ENCODE measurements around the gene PAK3. TPM values are rescaled to one million over a fixed set of nuclear protein-coding genes. Genes with fewer than 3 reads are reported as not detected.

The PAK3 gene
- total and polyA plus RNA-seq, 2 of the 4 experiments (the other 2 are of a cell fraction): 0.22 to 0.36 TPM

- Histone ChIP-seq H3K56ac (ENCODE audit: extremely low read depth, insufficient read depth, low read length) (no peak overlapping the region), H3K9me3 (ENCODE audit: control insufficient read depth, insufficient read depth, low read length) (no peaks in the 10 kb centered on the region), H4K91ac (ENCODE audit: insufficient read depth, low read depth, low read length) (no peak overlapping the region), H3K36me3 (ENCODE audit: control insufficient read depth, insufficient read depth, low read length) (no peaks in the 10 kb centered on the region), H3K23ac (ENCODE audit: low read depth, low read length) (no peak overlapping the region), H3K14ac (replicated peaks; ENCODE audit: low read depth, low read length) (no peak overlapping the region), H4K20me1 (ENCODE audit: insufficient read depth, low read length) (no peaks in the 10 kb centered on the region), H3K9me1 (ENCODE audit: insufficient read depth, low read length) (no peaks in the 10 kb centered on the region), H3K18ac (ENCODE audit: low read depth, low read length) (no peak overlapping the region), H3K4me1 (ENCODE audit: control insufficient read depth, insufficient read depth, low read length) (no peaks in the 10 kb centered on the region), H4K8ac (ENCODE audit: low read depth in 2 of 2, low read length in 2 of 2) (no peak overlapping the region), H4K5ac (ENCODE audit: low read depth, low read length) (no peak overlapping the region), H2BK120ac (ENCODE audit: low read depth, low read length) (no peak overlapping the region), H3K27ac (ENCODE audit: insufficient read depth, low read length) (no peak overlapping the region), H2BK5ac (ENCODE audit: low read depth, low read length, poor library complexity, severe bottlenecking) (no peak overlapping the region), H3K4me3 (ENCODE audit: insufficient read depth, low read depth, low read length) (no peak overlapping the region), H2BK20ac (ENCODE audit: low read depth, low read length) (no peak overlapping the region), H3K27me3 (ENCODE audit: control insufficient read depth, insufficient read depth, low read length) (peaks cover 3% of the 10 kb centered on the region; the same call in 1 of the 2 replicates), H2AFZ (replicated peaks; ENCODE audit: low read length, poor library complexity) (no peak overlapping the region), H3K9ac (ENCODE audit: low read depth, low read length) (no peak overlapping the region), H3K4me2 (ENCODE audit: low read depth, low read length) (no peak overlapping the region), H2AK9ac (replicated peaks; ENCODE audit: low read depth, low read length, poor library complexity) (no peak overlapping the region), H3K79me1 (ENCODE audit: low read depth in 1 of 2, low read length in 2 of 2) (no peaks in the 10 kb centered on the region), H2BK15ac (ENCODE audit: low read depth, low read length) (no peak overlapping the region), H3K4ac (ENCODE audit: low read depth, low read length) (no peak overlapping the region), H2AK5ac (ENCODE audit: low read depth, low read length) (no peak overlapping the region)
- dilution Hi-C loops (cut with HindIII; ENCODE audit: low sequenced_read_pairs, unreplicated experiment) (no loop called here), in situ Hi-C loops (cut with MboI; ENCODE audit: low sequenced_read_pairs) (no loop called here), intact Hi-C loops (cut with micrococcal nuclease) (no loop called here)
- CTCF ChIA-PET: no interaction called here
- POLR2A ChIA-PET (ENCODE audit: unreplicated experiment): no interaction called here
- ATAC-seq (ENCODE audit: low read depth) (no peak), DNase-seq (no peak)
- no TSS peak for BruUV-seq (replicated peaks)
- TF ChIP-seq RAD21 (IDR thresholded peaks at IDR 0.05; ENCODE audit: low read length): no peak
- no peak for TF ChIP-seq MAZ (IDR thresholded peaks at IDR 0.05; ENCODE audit: borderline replicate concordance, low read depth, low read length)
- no peak for TF ChIP-seq CHD1 (IDR thresholded peaks at IDR 0.05; ENCODE audit: low read depth, low read length)
- TF ChIP-seq RCOR1 (IDR thresholded peaks at IDR 0.05; ENCODE audit: insufficient replicate concordance, low read length): no peak
- TF ChIP-seq FOS (IDR thresholded peaks at IDR 0.05; ENCODE audit: low read depth, low read length): no peak
- TF ChIP-seq MXI1 (IDR thresholded peaks at IDR 0.05; ENCODE audit: borderline replicate concordance, low read depth, low read length): no peak
- no peak for TF ChIP-seq ELK1 (IDR thresholded peaks at IDR 0.05; ENCODE audit: borderline replicate concordance, low read depth, low read length)
- no peak for TF ChIP-seq BHLHE40 (IDR thresholded peaks at IDR 0.05; ENCODE audit: low read depth, low read length)
- TF ChIP-seq, protein P1, sequence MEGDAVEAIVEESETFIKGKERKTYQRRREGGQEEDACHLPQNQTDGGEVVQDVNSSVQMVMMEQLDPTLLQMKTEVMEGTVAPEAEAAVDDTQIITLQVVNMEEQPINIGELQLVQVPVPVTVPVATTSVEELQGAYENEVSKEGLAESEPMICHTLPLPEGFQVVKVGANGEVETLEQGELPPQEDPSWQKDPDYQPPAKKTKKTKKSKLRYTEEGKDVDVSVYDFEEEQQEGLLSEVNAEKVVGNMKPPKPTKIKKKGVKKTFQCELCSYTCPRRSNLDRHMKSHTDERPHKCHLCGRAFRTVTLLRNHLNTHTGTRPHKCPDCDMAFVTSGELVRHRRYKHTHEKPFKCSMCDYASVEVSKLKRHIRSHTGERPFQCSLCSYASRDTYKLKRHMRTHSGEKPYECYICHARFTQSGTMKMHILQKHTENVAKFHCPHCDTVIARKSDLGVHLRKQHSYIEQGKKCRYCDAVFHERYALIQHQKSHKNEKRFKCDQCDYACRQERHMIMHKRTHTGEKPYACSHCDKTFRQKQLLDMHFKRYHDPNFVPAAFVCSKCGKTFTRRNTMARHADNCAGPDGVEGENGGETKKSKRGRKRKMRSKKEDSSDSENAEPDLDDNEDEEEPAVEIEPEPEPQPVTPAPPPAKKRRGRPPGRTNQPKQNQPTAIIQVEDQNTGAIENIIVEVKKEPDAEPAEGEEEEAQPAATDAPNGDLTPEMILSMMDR (conservative IDR thresholded peaks at IDR 0.05; ENCODE audit: low read depth, low read length): no peak
- no CpG with 5 or more reads among the region's 2 CpGs for WGBS, 2 experiments (ENCODE audit: extremely low coverage in 2 of 2, insufficient read length in 1 of 2)
Observed at GRCh38 chrX:111123606-111124179, 27.7 kb downstream of the PAK3 start.
